CD8-positive, alpha-beta memory T cell (primary cell): ENCODE results near the gene ELAVL4. TPM values are rescaled to one million over a fixed set of nuclear protein-coding genes. Genes with fewer than 3 reads are reported as not detected.

ENCODE experiments used
- CTCF ChIA-PET: fragments of 350-600 bp; sonication (Branson Sonifier 250); formaldehyde crosslinking; loops from one replicate; lab custom pipeline; 2021; ENCODE audit warnings: antibody characterized with exemption; lab: Charles Lee
- POLR2A ChIA-PET: fragments of 350-600 bp; sonication (Branson Sonifier 250); formaldehyde crosslinking; loops from one replicate; lab custom pipeline; 2021; ENCODE audit warnings: antibody characterized with exemption; lab: Charles Lee
- DNase-seq, 5 donors: peaks; one replicate each; pipeline versions ENCODE4 v3.0.0 to v3.0.0-alpha.2; 2020 to 2022; ENCODE audit warnings: mixed read lengths in 1 of 5
- H3K27ac ChIP-seq: one replicate; pipeline ENCODE4 v1.7.0; 2013; ENCODE audit warnings: low read depth, mild to moderate bottlenecking, low read length, moderate library complexity
- H3K27me3 ChIP-seq: 2 replicates; pipeline ENCODE4 v1.7.0; 2013; ENCODE audit warnings: low read length, mild to moderate bottlenecking; ENCODE audit not compliant: insufficient read depth, poor library complexity, severe bottlenecking
- H3K36me3 ChIP-seq: 2 replicates; pipeline ENCODE4 v1.7.0; 2013; ENCODE audit warnings: mild to moderate bottlenecking, low read length, moderate library complexity; ENCODE audit not compliant: insufficient read depth
- H3K4me1 ChIP-seq: 2 replicates; pipeline ENCODE4 v1.7.0; 2013; ENCODE audit warnings: mild to moderate bottlenecking, low read length, moderate library complexity; ENCODE audit not compliant: insufficient read depth
- H3K4me3 ChIP-seq: 2 replicates; pipeline ENCODE4 v1.7.0; 2013; ENCODE audit warnings: mild to moderate bottlenecking, low read length
- H3K9me3 ChIP-seq: 2 replicates; pipeline ENCODE4 v1.7.0; 2013; ENCODE audit warnings: mild to moderate bottlenecking, low read length
- H3K27ac Mint-ChIP-seq, 8 donors: one replicate each; pipeline ENCODE4 v1.8.0; 2020 to 2021; ENCODE audit warnings: mixed read lengths in 8 of 8, mild to moderate bottlenecking in 6 of 8, inconsistent platforms in 3 of 8, moderate library complexity in 3 of 8
- H3K27me3 Mint-ChIP-seq, 2 donors: one replicate each; pipeline ENCODE4 v1.8.0; 2020 to 2021; ENCODE audit warnings: mixed read lengths in 2 of 2, mild to moderate bottlenecking in 1 of 2, moderate library complexity in 1 of 2
- H3K36me3 Mint-ChIP-seq, 3 donors: one replicate each; pipeline ENCODE4 v1.8.0; 2020 to 2021; ENCODE audit warnings: mixed read lengths in 3 of 3, inconsistent platforms in 1 of 3, mild to moderate bottlenecking in 1 of 3
- H3K4me1 Mint-ChIP-seq, 3 donors: one replicate each; pipeline ENCODE4 v1.8.0; 2020 to 2021; ENCODE audit warnings: mixed read lengths in 3 of 3, inconsistent platforms in 1 of 3, mild to moderate bottlenecking in 1 of 3
- H3K4me3 Mint-ChIP-seq, 7 donors: one replicate each; pipeline ENCODE4 v1.8.0; 2020 to 2021; ENCODE audit warnings: mixed read lengths in 7 of 7, mild to moderate bottlenecking in 6 of 7, moderate library complexity in 4 of 7, inconsistent platforms in 2 of 7
- H3K9me3 Mint-ChIP-seq, 5 donors: one replicate each; pipeline ENCODE4 v1.8.0; 2020 to 2022; ENCODE audit warnings: mixed read lengths in 5 of 5, mild to moderate bottlenecking in 3 of 5, moderate library complexity in 2 of 5, inconsistent platforms in 1 of 5
- polyA plus RNA-seq: library from polyadenylated mRNA; unstranded; fragments of 300-500 nt; fragmentation: Illumina TruSeq; gene quantifications from one replicate; pipeline ENCODE4 v1.2.3, GENCODE V29; 2021
- total RNA-seq, 2 experiments: library from RNA; stranded (reverse); gene quantifications; one replicate each; pipeline ENCODE4 v1.2.3, GENCODE V29; 2021

ELAVL4 gene
- total and polyA plus RNA-seq, 3 experiments from 2014 or later: 0.10 TPM; not detected in 2

DNA sequence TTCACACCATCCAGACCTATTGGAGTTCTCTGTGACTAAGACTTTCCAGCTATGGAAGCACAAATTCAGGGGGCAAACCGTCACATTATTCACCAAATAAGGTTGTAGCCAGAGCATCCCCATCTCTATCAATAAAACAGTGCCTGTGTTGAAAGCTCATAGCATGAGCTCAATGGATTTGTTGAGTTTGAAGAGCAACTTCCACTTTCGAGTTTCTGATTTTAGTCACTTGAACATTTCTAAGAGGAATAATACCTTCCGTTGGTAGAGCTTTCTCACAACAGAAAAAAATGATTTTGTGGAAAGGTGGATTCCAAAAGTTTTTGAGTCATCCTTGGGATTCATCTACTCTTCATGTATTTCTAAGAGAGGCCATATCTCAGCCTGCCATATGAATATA, 13.0 kb upstream of the ELAVL4 start:
- Mint-ChIP-seq H3K4me3 (no peak overlapping the region), H3K27me3 (peaks cover 3 to 9% of the 10 kb centered on the region in 2 donors), H3K9me3 (peaks cover 0 to 5% (median 0%) of the 10 kb centered on the region in 5 donors), H3K4me1 (no peaks in the 10 kb centered on the region), H3K36me3 (no peaks in the 10 kb centered on the region), H3K27ac (no peak overlapping the region)
- no peak for DNase-seq
- ChIA-PET POLR2A (no interaction called here), CTCF (no interaction called here)
- no peaks in the 10 kb centered on the region for H3K36me3 ChIP-seq
- no peaks in the 10 kb centered on the region for H3K27me3 ChIP-seq
- no peak overlapping the region for H3K4me3 ChIP-seq
- H3K27ac ChIP-seq: no peak overlapping the region
- H3K9me3 ChIP-seq: no peaks in the 10 kb centered on the region
- H3K4me1 ChIP-seq: no peaks in the 10 kb centered on the region

DNA sequence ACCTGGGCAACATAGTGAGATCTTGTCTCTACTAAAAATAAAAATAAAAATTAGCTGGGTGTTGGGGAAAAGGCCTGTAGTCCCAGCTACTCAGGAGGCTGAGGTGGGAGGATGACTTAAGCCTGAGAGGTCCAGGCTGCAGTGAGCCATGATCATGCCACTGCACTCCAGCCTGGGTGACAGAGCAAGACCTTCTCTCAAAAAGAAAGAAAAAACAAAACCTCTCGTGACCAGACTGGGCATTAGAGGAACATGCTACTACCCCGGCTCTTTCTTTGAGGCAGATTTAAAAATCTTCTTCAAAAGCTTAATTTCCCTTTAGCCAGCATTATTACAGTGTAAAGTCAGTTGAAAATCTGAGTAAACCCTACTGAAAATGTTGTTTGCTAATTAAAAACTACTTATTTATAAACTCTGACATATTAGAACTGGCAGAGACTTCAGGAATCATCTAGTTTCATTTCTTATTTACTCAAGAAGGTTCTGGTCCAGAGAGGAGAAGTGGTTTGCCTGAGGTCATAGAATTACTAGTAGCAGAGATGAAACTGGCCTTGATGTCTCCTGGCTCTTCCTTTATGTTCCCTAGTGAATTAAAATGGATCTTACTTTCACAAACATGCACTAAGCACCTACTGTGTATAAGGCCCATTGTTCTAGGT, 11.6 kb upstream of the ELAVL4 start:
- Mint-ChIP-seq H3K27me3 (peaks cover 1 to 3% of the 10 kb centered on the region in 2 donors), H3K27ac (no peak overlapping the region), H3K4me1 (no peaks in the 10 kb centered on the region), H3K36me3 (no peaks in the 10 kb centered on the region), H3K9me3 (peaks cover 0 to 5% (median 0%) of the 10 kb centered on the region in 5 donors), H3K4me3 (no peak overlapping the region)
- Histone ChIP-seq H3K4me1 (no peaks in the 10 kb centered on the region), H3K27me3 (no peaks in the 10 kb centered on the region), H3K4me3 (no peak overlapping the region), H3K27ac (no peak overlapping the region), H3K9me3 (no peaks in the 10 kb centered on the region), H3K36me3 (no peaks in the 10 kb centered on the region)
- CTCF ChIA-PET: no interaction called here
- POLR2A ChIA-PET: no interaction called here
- DNase-seq: no peak

- peaks cover 0 to 5% (median 0%) of the 10 kb centered on the region in 5 donors for H3K9me3 Mint-ChIP-seq
- no peak overlapping the region for H3K4me3 Mint-ChIP-seq
- no peaks in the 10 kb centered on the region for H3K4me1 ChIP-seq
- H3K27ac ChIP-seq: no peak overlapping the region
- H3K4me3 ChIP-seq: no peak overlapping the region
- ChIA-PET POLR2A (no interaction called here), CTCF (no interaction called here)
- H3K36me3 Mint-ChIP-seq: no peaks in the 10 kb centered on the region
- H3K9me3 ChIP-seq: no peaks in the 10 kb centered on the region
- no peaks in the 10 kb centered on the region for H3K27me3 ChIP-seq
- no peak for DNase-seq
- no peaks in the 10 kb centered on the region for H3K4me1 Mint-ChIP-seq
- no peaks in the 10 kb centered on the region for H3K36me3 ChIP-seq
- peaks cover 3 to 5% of the 10 kb centered on the region in 2 donors for H3K27me3 Mint-ChIP-seq
- no peak overlapping the region for H3K27ac Mint-ChIP-seq
Observed at GRCh38 chr1:50097791-50098190, 10.9 kb upstream of the ELAVL4 start.

DNA sequence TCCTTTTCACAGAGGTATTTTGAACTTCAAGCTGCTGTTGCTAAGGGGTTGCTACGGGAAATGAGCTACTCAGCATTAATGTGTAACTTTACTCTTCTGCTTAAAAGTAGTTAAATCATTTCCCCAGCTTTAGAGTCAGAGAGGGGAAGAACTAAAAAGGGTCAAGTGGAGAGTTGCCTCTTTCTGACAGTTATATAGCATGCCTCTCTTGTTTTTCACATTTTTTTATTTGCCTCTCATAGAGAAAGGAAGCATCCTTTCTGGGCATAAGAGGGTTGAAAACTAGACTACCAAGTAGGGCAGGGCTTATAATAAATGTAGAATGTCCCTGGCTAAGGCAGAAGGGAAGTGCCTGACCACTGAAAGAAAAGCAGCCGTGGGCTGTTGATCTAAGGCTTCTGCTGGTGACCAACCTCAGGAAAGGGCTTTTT, 10.1 kb upstream of the ELAVL4 start:
- Mint-ChIP-seq H3K4me1 (no peaks in the 10 kb centered on the region), H3K27me3 (peaks cover 3 to 5% of the 10 kb centered on the region in 2 donors), H3K9me3 (peaks cover 0 to 5% (median 0%) of the 10 kb centered on the region in 5 donors), H3K36me3 (no peaks in the 10 kb centered on the region), H3K27ac (no peak overlapping the region), H3K4me3 (no peak overlapping the region)
- ChIA-PET POLR2A (no interaction called here), CTCF (no interaction called here)
- no peak overlapping the region for H3K4me3 ChIP-seq
- H3K27ac ChIP-seq: no peak overlapping the region
- no peaks in the 10 kb centered on the region for H3K27me3 ChIP-seq
- H3K4me1 ChIP-seq: no peaks in the 10 kb centered on the region
- H3K9me3 ChIP-seq: no peaks in the 10 kb centered on the region
- no peaks in the 10 kb centered on the region for H3K36me3 ChIP-seq
- no peak for DNase-seq

DNA sequence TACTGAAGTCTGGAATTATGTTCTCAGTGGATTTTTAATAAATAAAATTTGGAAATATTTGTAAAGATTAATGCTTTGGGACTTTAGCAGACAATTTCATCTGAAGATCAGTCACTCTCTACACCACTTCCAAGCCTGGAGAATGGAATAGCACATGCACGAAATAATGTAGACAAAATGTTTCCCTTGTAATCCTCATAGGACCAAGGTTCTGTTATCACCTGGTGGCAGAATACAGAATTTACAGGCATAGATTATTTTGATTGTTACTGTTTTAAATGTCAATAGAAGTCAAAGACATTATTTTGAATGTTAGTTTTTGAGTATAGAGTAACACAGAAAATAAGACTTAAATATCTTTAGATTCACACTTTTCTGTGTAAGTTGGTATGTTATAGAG, 9.1 kb upstream of the ELAVL4 start:
- H3K9me3 Mint-ChIP-seq: peaks cover 0 to 5% (median 0%) of the 10 kb centered on the region in 5 donors
- ChIA-PET CTCF (no interaction called here), POLR2A (no interaction called here)
- no peaks in the 10 kb centered on the region for H3K27me3 ChIP-seq
- no peaks in the 10 kb centered on the region for H3K9me3 ChIP-seq
- no peaks in the 10 kb centered on the region for H3K36me3 Mint-ChIP-seq
- H3K27ac Mint-ChIP-seq: no peak overlapping the region
- no peak for DNase-seq
- H3K27ac ChIP-seq: no peak overlapping the region
- H3K4me3 ChIP-seq: no peak overlapping the region
- H3K27me3 Mint-ChIP-seq: peaks cover 4 to 5% of the 10 kb centered on the region in 2 donors
- H3K4me1 ChIP-seq: no peaks in the 10 kb centered on the region
- H3K4me3 Mint-ChIP-seq: no peak overlapping the region
- H3K36me3 ChIP-seq: no peaks in the 10 kb centered on the region
- H3K4me1 Mint-ChIP-seq: no peaks in the 10 kb centered on the region

- Histone ChIP-seq H3K4me3 (no peak overlapping the region), H3K36me3 (no peaks in the 10 kb centered on the region), H3K27me3 (no peaks in the 10 kb centered on the region), H3K9me3 (no peaks in the 10 kb centered on the region), H3K4me1 (no peaks in the 10 kb centered on the region), H3K27ac (no peak overlapping the region)
- H3K9me3 Mint-ChIP-seq: peaks cover 0 to 7% (median 0%) of the 10 kb centered on the region in 5 donors
- DNase-seq: no peak
- peaks cover 19 to 28% of the 10 kb centered on the region in 2 donors for H3K27me3 Mint-ChIP-seq
- no peaks in the 10 kb centered on the region for H3K4me1 Mint-ChIP-seq
- no peak overlapping the region for H3K4me3 Mint-ChIP-seq
- ChIA-PET CTCF (no interaction called here), POLR2A (no interaction called here)
- no peaks in the 10 kb centered on the region for H3K36me3 Mint-ChIP-seq
- no peak overlapping the region for H3K27ac Mint-ChIP-seq
Observed at GRCh38 chr1:50103615-50104081, 5.1 kb upstream of the ELAVL4 start.

- no peak overlapping the region for H3K4me3 ChIP-seq
- H3K27me3 Mint-ChIP-seq: peaks cover 31 to 44% of the 10 kb centered on the region in 2 donors
- no peak overlapping the region for H3K27ac ChIP-seq
- ChIA-PET CTCF (interaction anchor here (0.8 kb wide), 1 partner anchor 11 kb away, joined by 3 read pairs; no protein-coding TSS in a partner anchor), POLR2A (no interaction called here)
- no peaks in the 10 kb centered on the region for H3K36me3 ChIP-seq
- no peak overlapping the region for H3K4me3 Mint-ChIP-seq
- no peaks in the 10 kb centered on the region for H3K4me1 ChIP-seq
- no peak overlapping the region for H3K27ac Mint-ChIP-seq
- DNase-seq: no peak
- peaks cover 11 to 14% (median 12%) of the 10 kb centered on the region in 3 donors for H3K4me1 Mint-ChIP-seq
- peaks cover 0 to 4% (median 0%) of the 10 kb centered on the region in 5 donors for H3K9me3 Mint-ChIP-seq
- no peaks in the 10 kb centered on the region for H3K36me3 Mint-ChIP-seq
- no peaks in the 10 kb centered on the region for H3K9me3 ChIP-seq
- peaks cover 4% of the 10 kb centered on the region for H3K27me3 ChIP-seq
Observed at GRCh38 chr1:50105433-50105832, 3.3 kb upstream of the ELAVL4 start.

DNA sequence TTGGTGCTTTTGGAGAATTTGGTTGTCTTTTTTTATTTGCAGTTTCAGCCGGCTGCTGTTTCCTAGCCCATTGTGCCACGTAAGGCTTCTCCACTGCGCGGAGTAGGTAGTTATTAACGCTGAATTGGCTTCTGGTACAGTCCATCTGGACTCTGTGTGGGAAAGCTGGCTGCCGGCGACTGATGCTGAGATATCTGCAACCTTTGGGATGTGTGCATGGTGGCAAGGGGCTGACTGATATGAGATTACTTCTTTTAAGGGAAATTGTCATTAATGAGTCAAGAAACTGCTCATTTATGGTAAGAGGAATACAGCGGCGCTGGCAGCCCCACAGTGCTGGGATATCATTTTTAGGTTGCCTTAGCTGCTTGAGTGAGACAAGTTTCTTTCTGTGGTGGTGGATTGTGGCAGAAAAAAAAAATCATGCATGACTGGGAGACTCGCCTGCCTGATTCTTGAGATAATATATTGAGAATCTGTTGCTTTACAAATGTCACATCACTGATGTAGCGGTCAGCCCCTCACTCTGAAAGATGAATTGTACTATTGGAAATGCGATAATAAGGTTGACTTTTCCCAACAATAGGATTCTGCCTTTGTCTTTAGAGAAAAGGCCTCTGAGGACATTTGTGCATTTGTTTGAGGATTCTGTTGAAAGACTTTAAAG, 2.5 kb upstream of the ELAVL4 start:
- H3K4me1 Mint-ChIP-seq: peaks cover 15 to 19% (median 16%) of the 10 kb centered on the region in 3 donors
- H3K36me3 Mint-ChIP-seq: no peaks in the 10 kb centered on the region
- H3K9me3 Mint-ChIP-seq: peaks cover 0 to 4% (median 0%) of the 10 kb centered on the region in 5 donors
- peaks cover 8% of the 10 kb centered on the region for H3K27me3 ChIP-seq
- H3K4me3 Mint-ChIP-seq: no peak overlapping the region
- no peaks in the 10 kb centered on the region for H3K9me3 ChIP-seq
- ChIA-PET POLR2A (no interaction called here), CTCF (no interaction called here)
- no peaks in the 10 kb centered on the region for H3K4me1 ChIP-seq
- no peak for DNase-seq
- H3K27ac Mint-ChIP-seq: no peak overlapping the region
- H3K27me3 Mint-ChIP-seq: peaks cover 35 to 52% of the 10 kb centered on the region in 2 donors
- no peak overlapping the region for H3K27ac ChIP-seq
- H3K4me3 ChIP-seq: no peak overlapping the region
- H3K36me3 ChIP-seq: no peaks in the 10 kb centered on the region
